Stimulated activated CD8-positive, alpha-beta memory T cell treated with anti-CD3 and anti-CD28 coated beads, Interleukin-15, amount 100 ng/mL, for 48 hours (primary cell): ENCODE data around the gene AGMO.

Experiments
- DNase-seq, 2 donors: peaks; one replicate each; pipeline ENCODE4 v3.0.0-alpha.2; 2020; ENCODE audit warnings: low read depth in 2 of 2

The AGMO gene

DNA sequence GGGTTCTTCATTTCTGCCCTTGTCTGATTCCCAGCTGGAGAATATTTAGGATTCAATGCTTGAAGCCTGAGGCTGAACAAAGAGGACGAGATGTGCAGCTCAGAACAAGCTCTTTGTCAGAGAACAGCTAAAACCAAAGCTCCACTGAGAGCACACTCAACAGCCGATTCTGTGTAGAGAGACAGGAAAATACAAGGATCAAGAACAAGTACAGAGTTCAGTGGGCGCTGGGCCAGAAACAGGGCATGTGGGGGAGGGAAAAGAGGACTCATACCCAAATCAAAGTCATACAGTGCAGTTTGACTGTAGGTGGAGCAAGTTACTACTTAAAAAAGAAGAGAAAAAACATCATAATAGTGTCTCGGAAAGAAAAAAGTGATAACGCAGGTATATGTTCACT, at the start of gene AGMO:
Gene AGMO (minus strand): TSS at position 181 of the 400 bp plus-strand sequence.
- no peak for DNase-seq

DNA sequence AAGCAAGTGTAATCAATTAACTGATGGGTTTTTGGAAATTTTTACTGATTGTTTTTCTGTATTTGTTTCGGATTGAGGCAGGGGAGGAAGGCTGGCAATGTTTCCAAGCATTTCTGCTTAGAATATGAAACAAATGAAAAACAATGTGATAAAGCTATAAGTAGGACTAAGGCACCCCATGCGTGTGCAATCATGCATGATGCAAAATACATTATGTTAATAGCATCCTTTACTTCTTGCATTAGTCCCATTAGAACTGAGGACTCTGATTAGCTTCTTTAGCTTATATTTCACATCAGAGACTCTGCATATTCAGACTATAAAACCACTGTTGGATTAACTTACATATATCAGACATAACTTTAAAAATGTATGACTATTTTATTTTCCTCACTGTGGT, 48.7 kb upstream of the AGMO start:
- no peak for DNase-seq

DNA sequence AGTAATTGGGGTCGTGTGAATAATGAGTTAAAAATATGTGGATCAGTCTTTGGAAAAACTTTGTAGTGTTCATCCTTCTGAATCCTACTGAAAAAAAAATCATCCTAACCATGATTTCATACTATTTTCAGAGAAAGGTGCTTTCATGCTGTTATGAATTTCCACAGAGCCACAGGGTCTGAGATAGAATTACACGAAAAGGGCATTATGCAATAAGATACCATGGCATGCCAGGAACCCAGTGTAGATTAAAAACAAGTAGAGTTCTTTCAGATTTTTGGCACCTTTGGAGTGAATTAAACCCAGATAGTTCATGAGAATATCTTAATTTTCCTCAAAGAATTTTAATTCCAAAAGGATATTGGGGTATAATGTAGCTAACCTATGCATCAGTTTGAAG, 47.5 kb upstream of the AGMO start:
- no peak for DNase-seq

DNA sequence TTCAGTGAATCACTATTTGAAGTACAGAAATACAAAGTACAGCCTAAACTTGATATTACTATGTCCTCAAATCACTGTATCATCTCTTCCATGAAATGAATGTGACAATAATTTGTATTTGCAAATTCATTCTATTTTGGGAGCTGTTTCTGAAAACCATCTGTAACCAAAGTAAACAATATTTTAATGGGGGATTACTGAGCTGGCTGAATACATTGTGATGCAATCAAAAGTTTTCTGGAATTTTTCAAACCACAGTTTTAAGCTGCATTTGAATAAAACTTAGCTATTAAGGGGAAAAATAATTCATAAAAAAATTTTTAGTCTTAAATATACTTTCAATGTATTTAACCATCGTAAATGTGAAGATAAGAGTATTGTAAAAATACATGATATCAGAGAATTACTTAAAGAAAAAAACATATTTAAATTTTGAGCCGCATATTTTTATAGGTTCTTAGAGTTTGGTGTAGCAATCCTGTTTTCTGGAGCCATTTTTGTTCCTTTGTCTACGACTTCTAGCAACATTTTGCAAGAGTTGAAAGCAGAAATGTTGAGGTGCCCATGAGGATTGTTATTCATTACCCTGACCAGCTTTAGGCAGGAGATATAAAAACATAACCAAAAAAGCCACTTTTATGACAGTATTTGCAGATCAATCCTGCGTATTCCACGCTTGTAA, 45.9 kb upstream of the AGMO start:
- no peak for DNase-seq

DNA sequence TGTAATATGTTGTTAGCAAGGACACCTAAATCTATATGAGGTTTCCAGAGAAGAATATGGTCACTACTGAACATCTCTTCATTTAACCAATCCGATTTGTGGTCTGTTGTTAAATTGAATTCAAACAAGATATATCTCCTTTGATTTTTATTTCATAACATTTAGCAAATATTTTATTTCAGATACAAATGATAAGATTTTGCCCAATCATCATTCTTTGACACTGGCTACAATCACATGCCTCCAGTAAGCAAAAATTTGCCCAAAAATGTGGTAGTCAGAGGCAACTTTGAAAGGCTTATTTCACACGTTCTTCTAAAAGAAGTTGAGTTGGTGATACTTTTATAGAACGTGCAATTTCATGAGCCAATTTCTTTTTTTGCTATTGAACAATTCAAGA, 44.7 kb upstream of the AGMO start:
- no peak for DNase-seq

DNA sequence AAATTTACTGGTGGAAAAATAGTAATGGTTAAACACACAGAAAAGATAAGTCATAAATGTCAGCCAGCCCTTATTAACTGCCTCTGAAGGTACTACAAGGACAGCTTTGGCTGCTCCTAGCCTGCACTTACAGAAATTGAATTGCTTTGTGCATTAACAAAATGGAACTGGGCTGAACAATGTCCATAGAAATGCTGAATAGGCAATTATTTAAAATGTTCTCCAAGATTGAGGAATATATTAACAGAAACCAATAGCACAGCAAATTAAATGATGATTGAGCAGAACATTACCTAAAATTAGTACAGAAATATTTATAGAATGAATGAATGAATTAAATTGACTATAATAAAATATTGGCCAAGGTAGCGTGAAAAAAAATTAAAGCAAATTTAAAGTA, 42.4 kb upstream of the AGMO start:
- DNase-seq: no peak

DNA sequence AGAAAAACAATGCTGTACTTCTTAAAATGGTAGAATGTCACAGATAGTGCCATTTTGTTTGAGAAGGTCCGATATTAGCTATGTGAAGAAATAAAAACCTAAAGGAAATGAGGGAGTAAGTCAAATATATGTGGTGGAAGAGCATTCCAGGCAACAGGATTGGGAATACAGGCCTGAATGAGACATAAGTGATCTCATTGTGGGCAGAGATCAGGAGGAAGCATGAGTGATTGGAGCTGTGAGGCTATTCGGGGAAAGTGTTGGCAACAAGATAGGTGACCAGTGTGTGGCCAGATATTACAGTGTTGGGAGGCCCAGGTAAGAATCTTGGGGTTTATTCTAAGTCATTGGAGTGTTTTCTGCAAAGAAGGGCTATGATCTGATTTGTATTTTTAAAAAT, 41.3 kb upstream of the AGMO start:
- DNase-seq: no peak

DNA sequence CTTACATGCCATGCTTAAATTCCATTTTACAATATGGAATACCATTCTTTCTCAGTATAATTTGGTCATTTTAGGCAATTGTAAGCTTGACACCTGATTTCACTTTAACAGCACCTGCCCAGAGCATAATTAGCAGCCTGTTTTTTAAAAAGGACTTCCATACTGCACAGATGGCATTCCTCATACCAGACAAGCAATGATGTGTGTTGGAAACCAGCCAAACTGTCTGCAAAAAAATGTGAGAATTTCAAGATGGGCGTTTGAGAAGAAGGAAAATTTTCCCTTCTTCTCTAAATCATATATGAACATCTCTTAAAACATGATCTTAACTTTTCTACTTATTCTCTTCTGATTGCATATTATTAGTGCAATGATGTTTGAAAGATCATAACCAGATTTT, 40.4 kb upstream of the AGMO start:
- DNase-seq: no peak

DNA sequence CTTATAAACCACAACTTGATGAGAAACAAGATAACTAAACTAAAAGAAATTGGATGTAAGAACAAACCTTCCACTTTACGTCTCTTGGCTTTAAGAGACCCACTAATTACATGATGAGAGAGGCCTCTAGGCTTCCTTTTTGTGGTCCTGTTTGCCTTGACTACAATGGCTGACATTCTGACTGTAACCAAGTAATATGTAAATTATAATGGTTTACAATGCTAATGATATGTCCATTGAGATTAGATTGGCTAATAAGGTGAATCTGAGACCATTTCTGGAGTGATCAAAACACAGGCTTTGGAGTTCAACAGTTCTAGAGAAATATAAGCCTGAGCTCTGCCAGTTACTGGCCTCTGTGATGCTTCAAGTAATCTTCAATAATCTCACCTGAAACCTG, 39.4 kb upstream of the AGMO start:
- DNase-seq: no peak

DNA sequence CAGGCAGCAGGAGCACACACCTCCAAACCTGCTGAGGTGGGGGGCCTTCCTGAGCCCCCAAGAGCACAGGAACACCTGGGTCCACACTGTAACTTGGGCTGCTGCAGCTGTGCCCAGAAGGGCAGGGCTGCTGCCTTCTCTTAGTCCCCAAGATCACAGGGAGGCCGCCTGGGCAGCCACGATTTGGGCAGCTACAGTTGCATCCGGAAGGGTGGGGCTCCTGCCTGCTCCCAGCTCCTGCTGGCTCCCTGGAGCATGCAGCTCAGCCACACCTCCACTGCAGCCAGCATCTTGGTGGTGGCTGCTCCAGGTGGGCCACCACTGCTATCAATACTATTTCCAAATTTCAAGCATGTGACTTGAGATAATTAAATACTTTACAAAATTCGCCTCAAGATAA, 38.5 kb upstream of the AGMO start:
- no peak for DNase-seq

DNA sequence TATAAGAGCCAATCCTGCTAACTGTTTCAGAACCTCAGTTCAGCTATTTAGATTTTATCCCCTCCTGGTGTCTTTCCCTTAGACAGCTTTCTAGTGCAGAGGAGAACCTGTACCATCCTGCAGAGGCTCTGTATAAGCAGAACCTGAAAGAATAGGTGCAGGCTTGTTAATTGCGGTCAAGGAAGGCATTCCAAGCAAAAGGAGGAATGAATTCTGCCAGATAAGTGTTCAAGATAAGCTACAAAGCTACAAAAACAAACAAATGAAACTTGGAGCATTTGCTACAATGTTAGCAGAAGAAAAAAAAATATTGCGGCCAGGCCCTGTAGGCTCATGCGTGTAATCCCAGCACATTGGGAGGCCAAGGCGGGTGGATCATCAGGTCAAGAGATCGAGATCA, 32.6 kb upstream of the AGMO start:
- DNase-seq: no peak

DNA sequence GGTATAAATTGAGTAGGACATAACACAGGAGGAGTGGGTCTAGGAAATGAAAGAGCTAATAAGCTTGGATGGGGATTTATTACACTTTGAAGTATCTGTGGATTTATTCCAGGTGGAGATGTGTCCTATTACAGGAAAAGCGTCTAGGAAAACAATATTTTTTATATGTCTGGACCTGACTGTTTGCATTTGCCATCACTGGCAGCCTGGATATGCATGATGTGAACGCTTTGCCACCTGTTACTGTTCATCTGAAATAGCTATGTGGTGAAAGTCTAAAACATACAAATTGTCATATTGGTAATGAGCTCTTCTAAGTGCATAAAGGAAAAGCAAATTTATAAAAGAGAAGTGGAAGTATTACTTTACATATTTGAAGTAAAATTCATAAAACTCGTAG, 31.6 kb upstream of the AGMO start:
- DNase-seq: no peak

DNA sequence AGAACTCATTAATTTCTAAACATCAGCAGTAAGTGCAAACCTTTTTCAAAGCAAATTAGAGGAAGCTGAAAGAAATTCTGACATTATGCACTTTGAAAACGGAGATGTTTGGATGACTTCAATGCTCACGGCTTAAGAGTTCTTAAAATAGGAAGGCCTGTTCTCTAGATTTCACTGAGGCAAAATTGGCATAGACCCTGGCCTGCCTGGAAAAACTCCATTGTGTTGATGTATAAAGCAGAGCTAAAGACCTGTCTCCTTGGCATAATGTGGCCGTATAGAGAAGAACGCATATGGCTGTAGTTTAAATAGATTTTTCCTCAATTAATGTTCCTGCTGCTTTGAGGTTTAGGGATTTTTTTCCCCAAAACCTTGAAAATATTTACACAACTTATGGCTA, 24.5 kb upstream of the AGMO start:
- no peak for DNase-seq

DNA sequence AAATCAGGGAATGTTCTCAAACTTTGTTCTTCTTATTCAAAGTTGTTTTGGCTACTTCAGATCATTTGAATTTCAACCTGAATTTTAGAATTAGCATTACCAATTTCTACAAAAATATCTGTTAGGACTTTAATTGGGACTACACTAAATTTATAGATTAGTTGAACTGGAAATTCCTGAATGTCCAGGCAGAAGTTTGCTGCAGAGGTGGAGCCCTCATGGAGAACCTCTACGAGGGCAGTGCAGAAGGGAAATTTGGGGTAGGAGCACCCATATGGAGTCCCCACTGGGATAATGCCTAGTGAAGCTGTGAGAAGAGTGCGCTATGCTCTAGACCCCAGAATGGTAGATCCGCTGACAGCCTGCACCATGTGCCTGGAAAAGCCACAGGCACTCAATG, 22.8 kb upstream of the AGMO start:
- no peak for DNase-seq

DNA sequence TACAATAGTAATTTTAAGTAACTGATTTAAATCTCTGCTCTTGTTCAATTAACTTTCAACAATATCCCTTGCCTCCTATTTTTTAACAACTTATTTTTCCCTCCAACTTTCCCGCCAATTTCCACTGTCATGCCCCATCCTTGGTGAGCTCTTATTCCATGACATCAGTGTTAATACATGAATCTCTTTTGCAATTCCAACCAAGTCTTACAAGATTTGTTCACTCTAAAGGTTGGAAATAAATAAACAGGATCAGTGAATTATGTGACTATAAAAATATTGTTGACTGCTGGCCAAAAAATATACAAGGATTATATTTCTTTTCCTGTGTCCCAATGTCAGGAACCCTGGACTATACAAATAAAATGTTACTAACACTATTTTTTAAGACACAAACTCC, 21.0 kb upstream of the AGMO start:
- no peak for DNase-seq

DNA sequence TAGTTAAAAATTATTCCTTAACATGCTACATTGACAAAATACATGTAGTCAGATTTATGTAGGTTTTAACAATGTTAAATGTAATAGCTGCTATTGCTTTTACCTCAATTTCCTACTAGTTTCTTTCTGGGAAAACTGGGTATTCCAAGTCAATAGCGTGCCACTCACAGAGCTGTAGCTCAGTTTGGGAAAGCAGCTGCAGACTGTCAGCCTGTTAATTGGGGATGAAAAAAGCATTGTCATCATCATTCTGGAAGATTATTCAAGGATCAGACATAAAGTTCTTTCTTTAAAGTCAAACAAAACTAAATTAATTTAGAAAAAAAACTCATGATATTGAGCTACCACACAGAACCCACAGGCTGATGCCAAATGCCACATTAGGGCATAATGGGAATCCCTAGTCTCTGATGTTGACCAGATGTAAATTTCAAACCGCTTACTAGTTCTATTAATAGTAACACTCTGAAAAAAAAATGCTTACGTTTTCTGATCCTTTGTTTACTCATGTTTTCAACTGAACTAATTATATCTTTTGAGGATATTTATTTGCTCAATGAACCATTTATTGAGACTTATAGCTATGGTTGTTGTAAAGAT, 19.6 kb upstream of the AGMO start:
- DNase-seq: no peak

DNA sequence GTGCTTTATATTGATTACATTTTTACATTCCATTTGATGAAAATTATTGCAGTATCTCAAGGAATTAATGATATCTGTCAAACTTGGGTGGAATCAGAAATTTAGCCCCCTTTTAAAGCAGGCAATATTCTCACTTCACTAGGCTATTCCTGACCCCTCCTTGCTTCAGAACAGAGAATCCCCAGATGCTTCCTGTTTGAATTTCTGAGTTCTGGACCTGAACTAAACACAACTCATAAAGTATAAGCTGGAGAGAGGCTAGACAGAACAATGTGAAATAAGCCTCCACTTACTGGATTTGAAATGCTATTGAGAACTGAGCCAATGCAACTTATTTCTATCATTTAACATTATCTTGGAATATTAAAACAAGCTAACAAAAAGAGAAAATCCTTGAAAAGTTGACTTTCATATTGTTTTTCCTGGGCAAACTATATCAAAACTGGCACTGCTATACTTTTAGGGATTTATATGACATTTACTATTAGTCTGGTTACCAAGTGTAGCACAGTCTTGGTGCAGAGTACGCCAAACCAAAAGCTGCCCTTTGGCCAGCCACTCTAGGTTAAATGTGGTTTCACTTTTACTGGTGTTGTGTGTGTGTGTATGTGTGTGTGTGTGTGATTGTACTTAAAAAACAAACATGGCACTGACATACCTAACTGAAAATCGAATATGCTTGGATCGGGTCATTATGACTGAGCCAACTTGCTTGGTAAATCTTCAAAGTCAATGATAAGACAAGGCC, 19.0 kb upstream of the AGMO start:
- DNase-seq: no peak

DNA sequence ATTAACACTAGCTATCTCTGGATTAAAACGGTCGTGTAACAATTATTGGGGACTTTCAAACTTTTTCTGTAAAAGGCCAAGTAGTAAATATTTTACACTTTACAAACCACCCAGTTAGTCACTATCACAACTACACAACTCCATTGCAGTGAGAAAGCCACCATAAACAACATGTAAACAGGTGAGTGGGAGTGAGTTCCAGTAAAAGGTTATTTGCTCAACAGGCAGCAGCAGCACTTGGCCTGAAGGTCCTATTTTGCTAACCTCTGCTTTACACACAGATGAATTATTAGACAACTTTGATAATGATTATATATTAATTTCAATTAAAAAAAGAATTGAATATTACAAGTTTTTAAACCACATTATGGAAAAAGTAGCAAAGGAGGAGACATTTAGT, 15.8 kb upstream of the AGMO start:
- DNase-seq: no peak

DNA sequence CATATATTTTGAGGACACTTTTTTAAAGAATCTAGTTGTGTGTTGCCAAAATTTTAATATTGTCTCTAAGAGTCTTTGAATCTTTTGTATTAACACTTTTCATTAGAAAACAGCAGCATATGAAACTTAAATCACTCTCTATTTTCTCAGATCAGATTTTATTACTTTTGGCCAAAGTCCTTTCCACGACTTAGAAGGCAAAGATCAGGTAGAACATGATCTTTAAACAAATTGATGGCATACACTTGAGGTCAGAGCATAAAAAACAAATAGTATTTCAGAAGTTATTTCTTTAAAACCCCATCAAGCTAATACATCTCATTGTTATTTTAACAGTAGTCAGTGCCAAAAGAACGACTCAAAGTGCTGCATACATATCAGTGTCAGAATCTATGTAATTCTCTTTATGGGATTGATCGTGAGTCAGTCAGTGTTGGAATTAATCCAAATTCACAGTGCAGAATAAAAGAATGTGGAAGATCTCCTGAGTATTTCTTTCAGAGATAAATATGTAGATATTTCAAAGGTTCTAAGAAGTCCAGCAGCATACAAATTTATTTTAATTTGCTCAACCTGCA, 9.6 kb upstream of the AGMO start:
- no peak for DNase-seq

DNA sequence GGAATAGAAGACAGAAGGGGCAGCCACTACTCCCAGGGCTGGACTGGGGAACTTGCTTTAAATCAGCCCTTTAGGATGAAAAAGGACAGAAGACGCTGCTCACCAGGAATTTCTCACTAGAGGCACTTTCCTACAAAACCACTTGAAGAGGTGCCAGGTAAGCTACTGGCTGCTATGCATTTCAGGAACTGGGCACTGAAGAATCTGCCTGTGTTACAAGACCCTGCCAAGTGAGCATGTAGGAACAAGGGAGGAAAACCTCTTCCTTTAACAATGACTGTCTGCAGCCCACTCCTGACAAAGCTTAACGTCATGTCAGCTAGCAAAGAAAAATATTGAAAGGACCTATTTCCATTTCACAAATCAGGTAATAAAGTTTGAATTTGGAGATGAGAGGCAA, 5.8 kb upstream of the AGMO start:
- DNase-seq: no peak

DNA sequence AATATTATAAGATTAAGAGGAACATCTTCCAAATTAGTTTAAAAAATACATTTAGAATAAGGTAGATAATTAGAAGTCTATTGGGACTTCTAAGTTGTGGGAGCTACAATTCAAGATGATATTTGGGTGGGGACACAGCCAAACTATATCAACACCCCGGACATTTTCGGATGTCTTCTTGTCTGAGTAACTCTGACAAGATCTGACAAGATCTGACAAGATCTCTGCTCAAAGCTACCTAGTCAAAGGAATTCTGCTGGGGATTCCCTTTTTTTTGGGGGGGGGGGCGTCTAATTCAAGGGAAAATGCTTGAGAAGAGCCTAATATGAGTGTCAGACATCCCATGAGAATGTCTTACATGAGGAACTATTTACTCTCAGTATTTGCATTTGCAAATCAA, 5.2 kb upstream of the AGMO start:
- no peak for DNase-seq

DNA sequence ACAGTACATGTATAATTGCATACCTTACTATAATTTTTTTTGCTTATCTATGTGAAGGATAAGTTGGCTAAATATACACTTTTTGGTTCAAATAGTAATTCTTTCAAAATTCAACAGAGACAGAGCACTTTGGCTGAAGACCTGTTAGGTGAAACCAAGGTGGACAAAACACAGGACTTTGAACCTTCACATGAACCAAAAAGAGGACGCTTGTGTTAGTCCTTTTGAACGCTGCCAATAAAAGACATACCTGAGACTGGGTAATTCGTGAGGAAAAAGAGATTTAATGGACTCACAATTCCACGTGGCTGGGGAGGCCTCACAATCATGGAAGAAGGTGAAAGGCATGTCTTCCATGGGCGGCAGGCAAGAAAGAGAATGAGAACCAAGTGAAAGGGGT, 4.7 kb upstream of the AGMO start:
- no peak for DNase-seq

DNA sequence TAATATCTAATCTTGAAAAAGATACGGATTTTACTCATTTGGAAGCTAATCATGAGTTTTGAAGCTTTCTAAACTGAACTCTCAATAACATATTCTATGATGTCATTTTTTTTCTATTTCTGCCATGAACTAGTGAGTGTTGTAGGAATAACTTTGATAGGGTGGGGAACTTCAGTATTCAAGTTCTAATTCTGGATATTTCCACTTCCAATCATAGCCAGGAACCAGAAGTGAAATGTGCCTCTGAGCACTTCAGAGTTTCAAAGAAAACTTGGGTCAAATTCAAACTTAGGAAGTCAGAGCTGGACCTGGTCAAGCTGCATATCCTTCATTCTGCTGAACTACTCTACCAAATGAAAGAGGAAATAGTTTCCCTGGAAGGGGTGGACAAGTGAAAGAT, 847 bp downstream of the AGMO start:
- DNase-seq: no peak
